OCI-LY3 (cell line): ENCODE results near the gene ASTN2.

Source experiments
- H2AFZ ChIP-seq: fragments of 200-600, 300-600 bp; shearing (Covaris generic); 2 replicates; pipeline ENCODE4 v1.6.0; 2014; ENCODE audit warnings: antibody characterized with exemption, low read depth, low read length
- H3K27ac ChIP-seq: fragments of 200-600, 300-600 bp; sonication (generic); 2 replicates; pipeline ENCODE4 v1.5.1; 2014; ENCODE audit warnings: mild to moderate bottlenecking, low read length, moderate library complexity, mixed read lengths
- H3K27me3 ChIP-seq: fragments of 200-600, 300-600 bp; sonication (generic); 2 replicates; pipeline ENCODE4 v1.6.1; 2014; ENCODE audit warnings: low read depth, low read length, mixed read lengths
- H3K36me3 ChIP-seq: fragments of 200-600, 300-600 bp; sonication (generic); replicated peaks from 2 replicates; pipeline ENCODE3; 2014; ENCODE audit warnings: low read depth, low read length, mixed read lengths
- H3K4me1 ChIP-seq: fragments of 300-600, 200-600 bp; sonication (generic); 2 replicates; pipeline ENCODE4 v1.6.1; 2014; ENCODE audit warnings: low read length, mixed read lengths
- H3K4me2 ChIP-seq: fragments of 200-600, 300-600 bp; sonication (generic); 2 replicates; pipeline ENCODE4 v1.6.1; 2014; ENCODE audit warnings: low read length, mixed read lengths
- H3K4me3 ChIP-seq: fragments of 300-600, 200-600 bp; sonication (generic); 2 replicates; pipeline ENCODE4 v1.5.1; 2014; ENCODE audit warnings: antibody characterized with exemption, mild to moderate bottlenecking, low read length, moderate library complexity
- H3K79me2 ChIP-seq: fragments of 300-600, 200-600 bp; shearing (Covaris generic); 2 replicates; pipeline ENCODE4 v1.6.1; 2014; ENCODE audit warnings: mild to moderate bottlenecking, low read length, mixed read lengths
- H3K9ac ChIP-seq: fragments of 300-600, 200-600 bp; shearing (Covaris generic); 2 replicates; pipeline ENCODE4 v1.6.0; 2014; ENCODE audit warnings: mild to moderate bottlenecking, low read length, moderate library complexity
- H3K9me3 ChIP-seq: fragments of 200-600, 300-600 bp; shearing (Covaris generic); 2 replicates; pipeline ENCODE4 v1.6.1; 2014; ENCODE audit warnings: low read length, mixed read lengths; ENCODE audit not compliant: insufficient read depth
- H4K20me1 ChIP-seq: fragments of 200-600, 300-600 bp; sonication (generic); 2 replicates; pipeline ENCODE4 v1.6.1; 2016; ENCODE audit warnings: low read length, mixed read lengths; ENCODE audit not compliant: insufficient read depth
- CTCF ChIP-seq: fragments of 200-600, 300-600 bp; sonication (generic); IDR thresholded peaks from 2 replicates; pipeline ENCODE4 v1.5.1; 2014; ENCODE audit warnings: antibody characterized with exemption, low read length, low read depth
- EZH2phosphoT487 ChIP-seq: fragments of 200-600 bp; shearing (Covaris generic); IDR thresholded peaks from 2 replicates; pipeline ENCODE4 v1.6.1; 2018; ENCODE audit warnings: antibody characterized with exemption, mixed run types, low read depth

The ASTN2 gene

GRCh38 chr9:116419181-116419580 lies 995.7 kb downstream of the ASTN2 start:
- Histone ChIP-seq H3K27ac (no peak overlapping the region), H3K36me3 (no peaks in the 10 kb centered on the region), H3K4me3 (no peak overlapping the region), H3K79me2 (no peaks in the 10 kb centered on the region), H3K4me1 (no peaks in the 10 kb centered on the region), H3K9ac (no peak overlapping the region), H3K4me2 (no peak overlapping the region), H4K20me1 (no peaks in the 10 kb centered on the region), H3K27me3 (no peaks in the 10 kb centered on the region), H3K9me3 (no peaks in the 10 kb centered on the region), H2AFZ (no peak overlapping the region)
- TF ChIP-seq EZH2phosphoT487 (no peak), CTCF (no peak)

GRCh38 chr9:116417464-116417863 lies 997.4 kb downstream of the ASTN2 start:
- no peak overlapping the region for H3K4me3 ChIP-seq
- no peak overlapping the region for H2AFZ ChIP-seq
- no peaks in the 10 kb centered on the region for H3K4me1 ChIP-seq
- no peaks in the 10 kb centered on the region for H3K79me2 ChIP-seq
- no peaks in the 10 kb centered on the region for H3K27me3 ChIP-seq
- H3K9ac ChIP-seq, result no peak overlapping the region
- H3K27ac ChIP-seq, result no peak overlapping the region
- no peaks in the 10 kb centered on the region for H4K20me1 ChIP-seq
- H3K36me3 ChIP-seq, result no peaks in the 10 kb centered on the region
- H3K9me3 ChIP-seq, result no peaks in the 10 kb centered on the region
- no peak for TF ChIP-seq CTCF
- TF ChIP-seq EZH2phosphoT487, result no peak
- H3K4me2 ChIP-seq, result no peak overlapping the region

GRCh38 chr9:116416421-116416820 lies 998.4 kb downstream of the ASTN2 start:
- Histone ChIP-seq H3K4me3 (no peak overlapping the region), H3K36me3 (no peaks in the 10 kb centered on the region), H3K4me1 (no peaks in the 10 kb centered on the region), H3K9ac (no peak overlapping the region), H3K4me2 (no peak overlapping the region), H3K27me3 (no peaks in the 10 kb centered on the region), H3K79me2 (no peaks in the 10 kb centered on the region), H3K9me3 (no peaks in the 10 kb centered on the region), H4K20me1 (no peaks in the 10 kb centered on the region), H3K27ac (no peak overlapping the region), H2AFZ (no peak overlapping the region)
- TF ChIP-seq CTCF (no peak), EZH2phosphoT487 (no peak)

GRCh38 chr9:116414374-116414773 lies 1000.5 kb downstream of the ASTN2 start:
- Histone ChIP-seq H3K4me2 (no peak overlapping the region), H3K4me1 (peaks cover 9% of the 10 kb centered on the region), H2AFZ (no peak overlapping the region), H3K9ac (no peak overlapping the region), H3K36me3 (no peaks in the 10 kb centered on the region), H3K4me3 (no peak overlapping the region), H3K9me3 (no peaks in the 10 kb centered on the region), H4K20me1 (no peaks in the 10 kb centered on the region), H3K27me3 (no peaks in the 10 kb centered on the region), H3K27ac (no peak overlapping the region), H3K79me2 (no peaks in the 10 kb centered on the region)
- TF ChIP-seq EZH2phosphoT487 (no peak), CTCF (no peak)
